Ureter (tissue), 1 donor: ENCODE data around the gene TNS3. TPM values are rescaled to one million over a fixed set of nuclear protein-coding genes. Genes with fewer than 3 reads are reported as not detected.

ENCODE experiments used
- DNase-seq: peaks from one replicate; pipeline ENCODE4 v3.0.0-alpha.2; 2020; ENCODE audit warnings: low spot score
- total RNA-seq: library from RNA; stranded (reverse); gene quantifications from one replicate; pipeline ENCODE4 v1.2.4, GENCODE V29; 2023
- donor health status: DM: yes; HTN: yes; CAD: no.

Gene TNS3
- total RNA-seq, 1 donor from 2014 or later, result 48.7 TPM

GRCh38 chr7:47258798-47259197, 323.1 kb downstream of the TNS3 start:
- no peak for DNase-seq

GRCh38 chr7:47256016-47256415, 325.9 kb downstream of the TNS3 start:
- no peak for DNase-seq

GRCh38 chr7:47255441-47255840, 326.5 kb downstream of the TNS3 start:
- DNase-seq, result no peak

DNA sequence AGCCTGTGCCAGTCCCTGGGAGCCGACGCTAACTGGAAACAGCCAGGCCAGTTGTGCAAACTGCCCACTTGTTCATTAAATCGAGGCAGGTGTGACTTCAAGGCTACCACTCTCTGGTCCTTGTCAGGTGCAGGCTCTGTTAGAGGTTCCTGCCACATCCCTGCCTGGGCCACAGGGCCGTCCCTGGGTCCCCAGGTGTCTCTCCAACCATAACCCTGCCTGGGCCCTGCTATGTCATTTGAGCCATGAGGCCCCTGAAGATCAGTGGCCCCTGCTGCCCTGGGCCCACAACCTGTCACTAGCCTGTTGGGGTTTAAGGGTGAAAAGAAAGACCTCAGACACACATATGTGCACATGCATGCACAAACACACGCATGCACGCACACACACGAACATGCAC, 326.9 kb downstream of the TNS3 start:
- no peak for DNase-seq

DNA sequence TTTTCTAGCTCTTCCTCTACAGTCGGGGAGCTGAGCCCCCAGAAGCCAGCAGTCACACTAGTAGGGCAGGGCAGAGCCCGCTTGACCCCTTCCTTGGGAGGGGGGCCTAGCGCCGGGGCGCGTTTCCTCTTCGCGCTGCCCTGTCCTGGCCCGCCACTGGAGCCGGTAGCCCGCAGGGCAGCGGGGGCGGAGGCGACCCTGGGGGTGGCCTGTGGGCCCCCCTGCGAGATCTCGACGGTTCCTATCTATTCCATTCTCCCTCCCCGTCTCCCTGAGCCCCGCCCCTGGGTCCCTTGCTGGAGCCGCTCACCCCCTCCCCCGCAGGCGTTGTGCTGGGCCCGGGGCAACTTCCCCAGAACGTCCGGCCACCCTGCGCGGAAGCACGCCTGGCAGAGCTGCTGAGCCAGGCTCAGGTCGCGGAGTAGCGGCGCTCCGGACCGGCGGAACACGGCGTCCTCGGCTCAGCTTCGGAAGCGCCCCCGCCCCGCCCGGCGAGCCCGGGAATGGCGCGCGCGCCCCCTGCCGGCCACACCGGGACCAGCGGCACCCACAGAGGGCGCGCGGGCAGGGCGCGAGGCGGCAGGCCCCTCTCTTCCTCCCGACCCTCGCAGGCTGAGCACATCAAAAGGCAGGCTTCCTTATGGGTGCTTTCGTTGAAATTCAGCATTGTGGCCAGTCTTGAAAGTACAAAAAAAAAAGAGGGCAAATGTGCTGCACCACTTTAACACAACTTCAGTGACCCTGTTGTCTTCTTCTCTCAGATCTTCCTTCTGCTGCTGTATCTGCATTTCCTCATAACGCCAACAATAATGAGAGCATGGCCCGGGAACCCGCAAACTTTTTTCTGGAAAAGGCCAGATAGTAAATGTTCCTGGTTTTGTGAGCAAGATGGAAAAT, 327.6 kb downstream of the TNS3 start:
- DNase-seq, result peak; percentile 77

- peak; percentile 52 for DNase-seq
Observed at GRCh38 chr7:47253650-47254080, 328.2 kb downstream of the TNS3 start.

GRCh38 chr7:47252675-47253074, 329.2 kb downstream of the TNS3 start:
- no peak for DNase-seq

GRCh38 chr7:47249361-47249760, 332.6 kb downstream of the TNS3 start:
- no peak for DNase-seq

DNA sequence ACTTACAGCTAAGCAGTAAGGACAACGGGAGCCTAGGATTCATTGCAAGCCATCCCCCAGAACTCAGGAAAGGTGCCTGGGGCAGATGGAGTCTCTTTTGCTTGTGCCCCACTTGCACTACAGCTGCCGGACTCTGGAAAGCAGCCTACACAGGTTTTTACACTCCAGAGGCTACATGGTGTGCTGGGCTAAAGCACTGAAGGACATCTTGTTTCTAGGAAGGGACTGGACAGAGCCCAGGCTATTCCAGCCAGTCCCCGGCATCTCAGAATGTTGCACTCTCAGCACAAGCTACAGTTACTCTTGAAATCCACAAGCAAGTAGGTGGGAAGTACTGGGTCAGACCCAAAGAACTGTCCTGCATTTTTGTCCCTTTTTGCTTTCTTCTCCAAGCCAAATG, 333.1 kb downstream of the TNS3 start:
- DNase-seq, result no peak

GRCh38 chr7:47247132-47247531, 334.8 kb downstream of the TNS3 start:
- DNase-seq, result no peak

GRCh38 chr7:47244692-47245091, 337.2 kb downstream of the TNS3 start:
- no peak for DNase-seq

DNA sequence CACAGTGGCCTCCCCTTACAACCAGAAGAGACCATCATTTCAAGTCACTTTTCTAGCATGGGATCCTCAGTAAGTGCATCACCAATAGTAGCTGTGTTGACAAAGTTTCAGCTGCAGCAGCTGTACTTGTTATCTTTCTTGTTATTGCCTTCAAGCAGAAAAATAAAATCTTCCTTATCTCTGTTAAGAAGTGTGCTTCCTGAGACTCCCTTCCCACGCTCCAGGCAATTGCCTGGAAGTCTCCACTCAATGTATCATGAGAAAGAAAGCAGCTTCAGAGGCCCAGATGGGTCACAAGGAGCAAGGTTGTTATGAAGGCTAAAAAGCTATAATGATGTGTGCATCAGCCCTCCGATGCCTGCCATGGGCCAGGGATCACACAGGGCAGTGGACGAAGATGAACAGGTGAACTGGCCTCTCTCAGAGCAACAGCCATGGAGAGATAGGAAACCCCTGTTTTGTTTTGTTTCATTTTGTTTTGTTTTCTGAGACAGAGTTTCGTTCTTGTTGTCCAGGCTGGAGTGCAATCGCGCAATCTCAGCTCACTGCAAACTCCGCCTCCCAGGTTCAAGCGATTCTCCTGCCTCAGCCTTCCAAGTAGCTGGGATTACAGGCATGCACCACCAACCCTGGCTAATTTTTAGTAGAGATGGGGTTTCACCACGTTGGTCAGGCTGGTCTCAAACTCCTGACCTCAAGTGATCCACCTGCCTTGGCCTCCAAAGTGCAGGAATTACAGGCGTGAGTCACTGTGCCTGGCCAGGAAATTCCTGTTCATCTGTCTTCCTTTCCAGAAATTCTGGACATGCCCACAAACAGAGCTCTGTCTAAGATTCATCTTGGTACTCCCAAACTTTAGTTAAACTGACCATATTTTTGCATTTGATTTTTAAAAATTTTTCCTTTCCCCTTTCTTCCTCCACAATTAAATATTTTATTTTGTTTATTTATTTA, 340.5 kb downstream of the TNS3 start:
- DNase-seq, result no peak

DNA sequence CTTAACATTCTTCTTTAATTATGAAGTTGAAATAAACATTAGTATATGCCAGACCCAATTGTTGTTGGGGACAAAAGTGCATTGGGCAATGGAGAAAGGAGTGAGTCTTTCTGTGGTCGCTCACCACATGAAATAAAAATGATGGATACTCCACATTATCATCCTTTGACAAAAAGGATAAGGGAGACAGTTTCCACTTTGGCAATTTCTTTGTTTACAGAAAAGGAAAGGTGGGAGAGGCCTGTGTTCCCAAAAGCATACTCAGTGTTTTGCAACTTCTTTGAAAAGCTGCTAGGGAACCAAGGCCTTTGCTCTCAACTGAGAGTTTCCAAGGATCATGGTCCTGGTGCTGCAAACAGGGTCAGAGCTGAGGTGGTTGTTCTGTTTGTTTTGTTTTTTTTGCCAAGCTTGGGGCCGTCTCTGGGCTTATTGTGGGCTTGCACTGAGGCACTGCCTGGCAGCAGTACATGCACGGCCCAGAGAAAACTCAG, 341.9 kb downstream of the TNS3 start:
- DNase-seq, result no peak

DNA sequence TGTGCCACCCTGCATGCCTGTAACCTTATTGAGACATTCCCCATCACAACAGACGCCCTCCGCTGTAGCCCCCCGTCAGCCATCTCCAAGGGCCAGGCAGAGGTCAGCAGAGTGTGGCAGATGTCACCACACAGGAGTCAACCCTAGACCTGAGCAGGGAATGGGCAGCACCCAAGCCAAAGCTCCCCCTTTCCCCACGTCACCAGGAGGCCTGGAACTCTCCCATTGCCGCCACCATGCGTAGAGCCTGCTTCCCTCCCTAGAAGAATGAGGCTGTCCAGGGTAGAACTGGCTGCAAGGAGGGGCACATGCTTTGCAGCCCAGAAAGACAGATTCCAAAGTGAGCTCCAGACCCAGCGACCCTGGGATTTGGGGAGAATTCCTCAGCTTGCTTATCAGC, 342.9 kb downstream of the TNS3 start:
- no peak for DNase-seq

DNA sequence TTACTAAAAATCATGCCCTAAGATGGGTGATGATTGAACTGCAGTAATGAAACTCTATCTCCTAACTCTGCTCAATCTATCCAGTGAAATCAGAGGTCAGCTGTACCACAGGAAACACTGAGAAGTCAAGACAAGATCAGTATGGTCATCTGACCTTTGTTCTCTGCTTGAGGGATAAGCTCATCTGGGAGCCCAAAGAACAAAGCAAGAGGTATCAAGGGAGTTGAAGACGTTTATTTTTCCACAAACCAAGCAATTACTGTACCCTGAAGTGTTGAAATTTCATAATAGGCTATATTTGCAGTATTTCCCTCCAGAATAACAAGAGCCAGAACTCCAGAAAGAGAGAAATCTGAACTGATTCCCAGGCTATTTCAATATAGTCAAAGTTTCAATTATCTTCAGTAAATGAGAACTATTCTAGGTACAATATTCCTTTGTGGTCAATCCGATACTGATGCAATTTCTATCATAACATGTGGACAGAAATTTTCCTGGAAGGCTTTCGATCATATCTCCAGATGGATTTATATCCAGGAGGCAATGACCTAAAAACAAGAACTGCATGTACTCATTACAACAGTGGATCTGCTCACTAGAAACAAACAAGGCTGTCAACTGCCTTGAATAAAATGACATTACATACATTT, 345.3 kb downstream of the TNS3 start:
- no peak for DNase-seq

GRCh38 chr7:47233996-47234395, 347.9 kb downstream of the TNS3 start:
- no peak for DNase-seq

GRCh38 chr7:47232751-47233412, 349.0 kb downstream of the TNS3 start:
- no peak for DNase-seq

- DNase-seq, result no peak
Observed at GRCh38 chr7:47231627-47232026, 350.3 kb downstream of the TNS3 start.

GRCh38 chr7:47231032-47231431, 350.9 kb downstream of the TNS3 start:
- no peak for DNase-seq

DNA sequence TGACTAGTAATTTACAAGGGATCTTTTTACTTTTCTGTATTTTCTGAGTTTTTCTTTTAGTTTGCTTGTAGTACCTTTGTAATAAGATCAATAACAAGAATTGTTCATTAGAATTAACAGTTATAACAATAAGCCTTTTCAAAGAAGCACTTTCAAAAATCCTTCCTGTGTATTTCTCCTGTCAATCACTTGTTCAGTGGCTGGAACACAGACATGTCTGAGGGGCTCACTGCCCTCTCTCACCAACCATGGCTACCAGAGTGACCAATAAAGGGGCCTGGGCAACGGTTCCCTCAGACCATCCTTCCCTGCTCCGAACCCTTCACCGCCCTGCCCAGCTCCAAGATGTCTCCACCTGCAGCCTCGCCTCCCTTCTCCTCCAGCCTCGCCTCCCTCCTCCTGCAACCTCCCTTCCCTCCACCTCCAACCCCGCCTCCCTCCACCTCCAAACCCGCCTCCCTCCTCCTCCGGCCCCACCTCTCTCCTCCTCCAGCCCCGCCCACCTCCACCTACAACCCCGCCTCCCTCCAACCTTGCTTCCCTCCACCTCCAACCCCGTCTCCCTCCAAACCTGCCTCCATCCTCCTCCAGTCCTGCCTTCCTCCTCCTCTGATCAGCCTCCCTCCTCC, 353.4 kb downstream of the TNS3 start:
- no peak for DNase-seq

DNA sequence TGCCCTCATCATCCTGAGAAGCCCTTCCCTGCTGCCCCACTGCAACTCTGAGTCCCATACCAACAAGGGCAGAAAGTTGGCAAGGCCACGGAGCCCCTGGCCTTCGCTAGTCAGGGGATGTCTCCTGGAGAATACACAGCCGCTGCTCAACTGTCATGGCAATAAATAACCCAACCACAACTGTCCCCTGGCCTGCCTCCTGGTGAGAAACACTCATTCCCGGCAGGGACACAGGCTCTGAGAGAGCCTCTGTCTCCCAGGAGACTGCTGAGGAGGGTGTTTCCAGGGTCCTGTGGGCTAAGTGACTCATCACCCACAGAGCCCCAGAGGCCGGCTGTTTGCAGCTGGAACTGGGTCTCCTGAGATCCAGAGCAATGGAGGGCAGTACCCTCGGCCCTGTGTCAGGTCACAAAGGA, 354.1 kb downstream of the TNS3 start:
- DNase-seq, result no peak
